ENCODE results near the gene NMBR.
"Not testable (repeated sequence)": the region's sequence is repeated elsewhere in the genome, so short reads cannot be mapped to it uniquely, and the experiment has no call there.

The NMBR gene

DNA sequence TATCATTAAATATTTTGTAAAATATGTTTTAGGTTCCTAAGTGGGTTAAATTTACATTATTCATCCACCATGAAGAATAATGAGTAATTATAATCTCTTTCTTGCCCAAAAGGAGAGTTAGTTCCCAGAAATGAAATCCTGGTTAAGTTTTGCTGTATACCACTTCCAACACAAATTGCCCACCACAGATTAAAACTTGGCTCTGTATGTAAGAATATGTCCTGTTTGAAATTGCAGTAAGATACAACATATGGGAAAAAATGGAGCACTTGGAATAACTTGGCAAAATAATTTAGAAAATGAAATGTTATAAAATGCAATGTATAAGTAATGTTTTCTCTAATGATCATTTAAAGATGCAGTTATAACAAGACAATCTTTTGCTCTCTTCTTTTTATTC lies 78.5 kb downstream of the NMBR start:
- Histone ChIP-seq H3K9me3 (no peaks in the 10 kb centered on the region; the same call in 1 of the 2 replicates), H3K27me3 (no peaks in the 10 kb centered on the region), H3K36me3 (no peaks in the 10 kb centered on the region), H3K4me3 (ENCODE audit: low read depth, low read length) (no peak overlapping the region), H3K4me1 (no peaks in the 10 kb centered on the region)
- no peak for DNase-seq
- TF ChIP-seq, protein P1, sequence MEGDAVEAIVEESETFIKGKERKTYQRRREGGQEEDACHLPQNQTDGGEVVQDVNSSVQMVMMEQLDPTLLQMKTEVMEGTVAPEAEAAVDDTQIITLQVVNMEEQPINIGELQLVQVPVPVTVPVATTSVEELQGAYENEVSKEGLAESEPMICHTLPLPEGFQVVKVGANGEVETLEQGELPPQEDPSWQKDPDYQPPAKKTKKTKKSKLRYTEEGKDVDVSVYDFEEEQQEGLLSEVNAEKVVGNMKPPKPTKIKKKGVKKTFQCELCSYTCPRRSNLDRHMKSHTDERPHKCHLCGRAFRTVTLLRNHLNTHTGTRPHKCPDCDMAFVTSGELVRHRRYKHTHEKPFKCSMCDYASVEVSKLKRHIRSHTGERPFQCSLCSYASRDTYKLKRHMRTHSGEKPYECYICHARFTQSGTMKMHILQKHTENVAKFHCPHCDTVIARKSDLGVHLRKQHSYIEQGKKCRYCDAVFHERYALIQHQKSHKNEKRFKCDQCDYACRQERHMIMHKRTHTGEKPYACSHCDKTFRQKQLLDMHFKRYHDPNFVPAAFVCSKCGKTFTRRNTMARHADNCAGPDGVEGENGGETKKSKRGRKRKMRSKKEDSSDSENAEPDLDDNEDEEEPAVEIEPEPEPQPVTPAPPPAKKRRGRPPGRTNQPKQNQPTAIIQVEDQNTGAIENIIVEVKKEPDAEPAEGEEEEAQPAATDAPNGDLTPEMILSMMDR (IDR thresholded peaks at IDR 0.05; ENCODE audit: low read depth, low read length), result no peak

DNA sequence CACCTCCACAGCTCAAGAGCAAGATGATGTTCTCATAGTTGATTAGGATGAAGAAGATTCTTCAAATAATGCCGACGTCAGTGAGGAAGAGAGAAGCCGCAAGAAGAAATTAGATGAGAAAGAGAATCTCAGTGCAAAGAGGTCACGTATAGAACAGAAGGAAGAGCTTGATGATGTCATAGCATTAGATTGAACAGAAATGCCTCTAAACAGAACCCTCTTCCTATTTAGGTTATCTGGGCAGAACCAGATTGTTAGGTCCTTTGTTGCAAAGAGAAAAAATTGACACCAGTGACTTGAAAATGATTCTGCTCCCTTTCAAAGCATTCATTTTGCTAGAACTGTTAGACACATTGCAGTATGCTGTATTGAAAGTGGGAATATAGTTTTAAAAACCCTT lies 84.1 kb downstream of the NMBR start:
- H3K36me3 ChIP-seq; DNase-seq; H3K4me3 ChIP-seq (ENCODE audit: low read depth, low read length); H3K4me1 ChIP-seq; H3K27me3 ChIP-seq; H3K9me3 ChIP-seq: not testable (repeated sequence)

DNA sequence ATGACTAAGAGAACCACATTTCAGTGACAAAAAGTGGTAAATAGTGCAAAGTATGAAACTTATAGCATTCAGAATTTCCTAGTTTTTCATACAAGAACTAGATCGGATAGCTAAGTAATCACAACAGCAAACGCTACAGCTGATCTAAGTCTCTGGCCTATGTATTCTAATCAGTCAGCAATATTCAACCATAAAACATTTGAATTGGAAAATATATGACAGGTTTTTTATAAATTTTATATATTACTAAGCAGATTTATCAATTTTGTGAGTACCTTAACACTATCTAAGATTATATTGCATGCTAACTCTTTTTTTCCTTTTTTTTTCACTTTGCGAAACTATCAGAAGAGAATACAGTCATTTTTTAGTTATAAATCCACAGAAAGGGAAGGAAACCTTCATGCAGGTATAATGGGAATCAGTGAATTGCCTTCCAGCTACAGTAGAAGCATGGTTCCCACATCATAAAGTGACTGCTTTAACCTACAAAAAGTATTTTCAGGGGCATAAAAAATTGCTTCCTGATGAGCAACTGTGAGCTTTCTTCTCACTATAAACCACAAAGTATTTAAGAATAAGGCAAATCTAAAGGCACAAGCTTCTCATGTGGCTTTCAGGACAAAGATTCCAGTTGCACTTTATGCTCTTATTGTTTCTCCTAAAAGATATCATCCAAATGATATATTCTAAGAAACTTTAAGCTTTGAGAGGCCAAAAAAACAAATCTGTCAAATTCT lies 88.2 kb downstream of the NMBR start:
- no peaks in the 10 kb centered on the region for H3K4me1 ChIP-seq
- TF ChIP-seq, protein P1 (IDR thresholded peaks at IDR 0.05; ENCODE audit: low read depth, low read length), result no peak
- no peaks in the 10 kb centered on the region for H3K36me3 ChIP-seq
- no peak overlapping the region for H3K4me3 ChIP-seq (ENCODE audit: low read depth, low read length)
- no peaks in the 10 kb centered on the region for H3K9me3 ChIP-seq
- H3K27me3 ChIP-seq, result no peaks in the 10 kb centered on the region
- DNase-seq, result no peak

DNA sequence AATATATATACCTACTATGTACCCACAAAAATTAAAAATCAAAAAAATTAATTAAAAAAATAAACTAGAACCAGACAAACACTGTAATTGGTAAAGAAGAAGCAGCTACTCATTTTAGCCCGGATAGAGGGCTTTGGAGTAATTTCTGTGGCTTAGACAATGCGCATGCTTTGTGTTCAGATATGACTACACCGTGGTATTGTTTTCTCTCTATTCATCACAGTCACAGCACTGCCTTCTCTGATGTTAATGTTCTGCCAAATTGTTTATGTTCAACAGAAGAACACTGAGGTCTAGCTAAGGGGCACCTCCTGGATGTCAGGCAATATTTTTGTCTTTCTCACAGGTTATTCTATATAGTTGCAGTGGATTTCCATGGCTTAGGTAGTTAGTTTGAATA lies 91.7 kb downstream of the NMBR start:
- Histone ChIP-seq H3K4me1 (no peaks in the 10 kb centered on the region), H3K27me3 (no peaks in the 10 kb centered on the region), H3K36me3 (no peaks in the 10 kb centered on the region), H3K9me3 (no peaks in the 10 kb centered on the region), H3K4me3 (ENCODE audit: low read depth, low read length) (no peak overlapping the region)
- no peak for DNase-seq
- TF ChIP-seq, protein P1 (IDR thresholded peaks at IDR 0.05; ENCODE audit: low read depth, low read length), result no peak

DNA sequence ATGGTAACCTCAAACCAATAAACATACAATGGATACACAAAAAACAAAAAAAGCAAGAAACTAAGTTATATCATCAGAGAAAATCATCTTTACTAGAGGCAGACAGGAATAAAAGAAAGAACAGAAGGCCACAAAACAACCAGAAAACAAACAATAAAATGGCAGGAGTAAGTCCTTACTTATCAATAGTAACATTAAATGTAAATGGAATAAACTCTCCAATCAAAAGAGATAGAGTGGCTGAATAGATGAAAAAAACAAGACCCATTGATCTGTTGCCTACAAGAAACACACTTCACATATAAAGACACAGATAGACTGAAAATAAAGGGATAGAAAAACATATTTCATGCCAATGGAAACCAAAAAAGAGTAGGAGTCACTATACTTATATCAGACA lies 95.5 kb downstream of the NMBR start:
- no peaks in the 10 kb centered on the region for H3K27me3 ChIP-seq
- TF ChIP-seq, protein P1 (IDR thresholded peaks at IDR 0.05; ENCODE audit: low read depth, low read length), result no peak
- no peaks in the 10 kb centered on the region for H3K4me1 ChIP-seq

DNA sequence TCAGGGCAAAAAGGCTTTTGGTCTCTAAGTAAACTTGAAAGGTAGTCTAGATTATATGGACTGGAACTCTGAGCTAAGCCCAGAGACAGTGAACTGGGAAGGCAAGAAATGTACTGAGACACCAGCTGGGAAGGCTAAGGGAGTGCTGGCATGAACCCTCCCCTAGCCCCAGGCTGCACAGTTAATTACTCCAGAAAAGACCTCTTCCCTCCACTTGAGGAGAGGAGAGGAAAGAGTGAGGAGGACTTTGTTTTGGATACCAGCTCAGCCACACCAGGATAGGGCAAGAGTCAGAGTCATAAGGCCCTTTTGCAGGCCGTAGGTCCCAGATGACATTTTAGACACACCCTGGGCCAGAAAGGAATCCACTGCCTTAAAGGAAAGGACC lies 98.3 kb downstream of the NMBR start:
- Histone ChIP-seq H3K36me3 (no peaks in the 10 kb centered on the region), H3K4me3 (ENCODE audit: low read depth, low read length) (no peak overlapping the region), H3K27me3 (no peaks in the 10 kb centered on the region), H3K4me1 (no peaks in the 10 kb centered on the region), H3K9me3 (no peaks in the 10 kb centered on the region)
- TF ChIP-seq, protein P1 (IDR thresholded peaks at IDR 0.05; ENCODE audit: low read depth, low read length), result no peak
- DNase-seq, result no peak

More for the DNA sequence above, 95.5 kb downstream of the NMBR start:
- DNase-seq, result no peak
- H3K36me3 ChIP-seq, result no peaks in the 10 kb centered on the region
- H3K4me3 ChIP-seq (ENCODE audit: low read depth, low read length), result no peak overlapping the region
- no peaks in the 10 kb centered on the region for H3K9me3 ChIP-seq

Data from BE2C (cell line).